DOHH2 (cell line): ENCODE measurements around the gene WASF2.

Source experiments
- CTCF ChIP-seq: fragments of 200-600 bp; sonication (generic); IDR thresholded peaks from one replicate; pipeline ENCODE4 v1.5.1; 2014; ENCODE audit warnings: antibody characterized with exemption, mild to moderate bottlenecking, low read depth, low read length; ENCODE audit not compliant: poor library complexity, severe bottlenecking
- EZH2phosphoT487 ChIP-seq: fragments of 200-600 bp; sonication (generic); IDR thresholded peaks from 2 replicates; pipeline ENCODE4 v1.6.1; 2017; ENCODE audit warnings: borderline replicate concordance, mild to moderate bottlenecking, antibody characterized with exemption, low read length, moderate library complexity, mixed read lengths

GRCh38 chr1:27520651-27521050, 30.7 kb upstream of the WASF2 start:
- TF ChIP-seq CTCF (no peak), EZH2phosphoT487 (no peak)
